ENCODE measurements around the gene LRRC47.

The LRRC47 gene

DNA sequence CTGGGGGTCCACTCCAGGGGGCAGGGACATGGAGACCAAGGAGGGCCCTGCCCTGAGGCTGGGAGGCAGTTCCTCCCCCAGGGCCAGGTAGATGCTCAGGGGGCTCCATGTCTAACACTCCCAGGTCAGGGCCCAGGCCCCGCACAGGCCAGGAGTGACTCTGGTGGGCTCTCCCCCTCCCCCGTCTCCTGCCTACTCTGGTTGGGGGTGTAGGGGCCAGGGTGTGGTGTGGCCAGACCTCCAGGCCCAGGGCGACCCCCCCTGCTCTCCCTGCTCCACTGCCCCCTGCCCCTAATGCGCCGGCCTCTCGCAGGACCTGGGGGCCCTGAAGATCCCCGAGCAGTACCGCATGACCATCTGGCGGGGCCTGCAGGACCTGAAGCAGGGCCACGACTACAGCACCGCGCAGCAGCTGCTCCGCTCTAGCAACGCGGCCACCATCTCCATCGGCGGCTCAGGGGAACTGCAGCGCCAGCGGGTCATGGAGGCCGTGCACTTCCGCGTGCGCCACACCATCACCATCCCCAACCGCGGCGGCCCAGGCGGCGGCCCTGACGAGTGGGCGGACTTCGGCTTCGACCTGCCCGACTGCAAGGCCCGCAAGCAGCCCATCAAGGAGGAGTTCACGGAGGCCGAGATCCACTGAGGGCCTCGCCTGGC is 63.7 kb downstream of the LRRC47 start:
- ATAC-seq (no peak), DNase-seq (no peak)

DNA sequence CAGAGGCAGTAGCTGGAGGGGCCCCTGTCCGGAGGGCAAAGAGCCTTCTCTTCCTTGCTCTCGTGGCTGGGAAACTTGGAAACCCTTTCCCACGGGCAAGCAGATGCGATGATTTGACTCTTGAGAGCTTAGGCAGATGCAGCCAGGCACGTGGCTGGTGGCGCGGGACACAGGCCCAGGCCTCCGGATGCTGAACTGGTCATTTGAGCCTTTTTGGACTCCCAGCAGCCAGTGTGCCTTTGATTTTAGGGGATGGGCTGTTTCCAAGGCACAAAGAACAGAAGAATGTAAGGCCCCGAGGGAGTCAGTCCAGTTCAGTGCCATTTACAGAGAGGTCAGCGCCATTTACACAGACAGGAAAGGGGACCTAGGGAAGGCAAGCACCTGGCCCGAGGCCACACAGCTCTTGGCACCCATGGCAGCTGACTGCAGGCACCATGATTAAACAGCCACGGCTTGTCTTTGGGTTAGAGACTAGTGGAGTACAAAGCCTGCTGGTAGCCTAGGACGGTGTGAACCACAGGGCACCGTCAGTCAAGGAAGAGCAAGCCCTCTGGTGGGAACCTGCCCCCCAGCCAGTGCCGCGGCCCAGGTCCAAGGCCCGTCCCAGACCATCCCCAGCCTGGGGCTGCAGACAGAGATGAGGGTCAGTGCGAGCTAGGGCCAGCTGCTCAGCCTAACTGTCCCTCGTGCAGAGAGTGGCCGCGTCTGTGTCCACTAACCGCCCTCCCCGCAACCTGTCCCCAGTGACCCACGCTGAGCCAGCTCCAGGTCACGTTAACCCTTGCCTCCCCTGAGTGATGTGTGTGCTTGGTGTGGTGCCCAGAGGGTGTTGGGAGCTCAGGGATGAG is 64.5 kb downstream of the LRRC47 start:
- ATAC-seq (no peak), DNase-seq (no peak)

GRCh38 chr1:3730543-3731247 is 65.6 kb downstream of the LRRC47 start:
- DNase-seq (no peak), ATAC-seq (no peak)

DNA sequence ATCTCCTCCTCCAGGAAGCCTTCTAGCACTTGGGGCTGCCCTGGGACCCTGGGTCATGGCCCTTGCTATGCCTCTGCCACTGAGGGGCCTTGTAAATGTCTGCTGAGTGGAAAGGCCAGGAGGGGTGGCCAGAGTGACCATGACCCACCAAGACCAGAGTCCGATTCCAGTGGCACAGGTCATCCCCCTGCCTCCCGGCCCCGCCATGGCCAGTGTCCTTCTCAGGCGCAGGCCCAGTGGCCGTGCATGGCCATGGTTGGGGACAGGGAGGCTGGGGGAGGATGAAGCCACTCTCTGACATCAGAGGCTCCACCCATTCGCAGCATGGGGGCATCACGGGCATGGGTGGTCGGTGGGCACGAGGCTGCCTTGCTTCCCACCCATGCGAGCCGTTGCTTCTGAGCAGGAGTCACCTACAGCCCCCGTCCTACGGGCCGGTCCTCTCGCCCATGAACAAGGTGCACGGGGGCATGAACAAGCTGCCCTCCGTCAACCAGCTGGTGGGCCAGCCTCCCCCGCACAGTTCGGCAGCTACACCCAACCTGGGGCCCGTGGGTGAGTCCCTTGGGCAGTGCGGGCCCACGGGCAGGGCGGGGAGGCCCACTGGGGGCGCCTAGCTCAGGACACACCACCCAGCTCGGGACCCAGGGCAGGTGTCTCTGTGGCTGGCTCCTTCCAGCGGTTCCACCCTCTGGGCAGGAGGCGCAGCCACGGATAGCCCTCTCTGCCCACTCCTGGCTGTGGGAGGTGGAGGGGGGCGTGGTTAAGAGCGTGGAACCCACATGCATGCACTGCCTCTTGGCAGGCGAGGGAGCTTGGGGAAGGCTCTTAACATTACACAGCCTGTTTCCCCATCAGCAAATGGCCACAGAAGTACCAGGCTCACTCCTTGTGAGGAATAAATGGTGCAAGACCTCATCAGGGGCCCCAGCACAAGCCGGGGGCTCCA is 66.4 kb downstream of the LRRC47 start:
- ATAC-seq: no peak

More for the DNA sequence above, 66.4 kb downstream of the LRRC47 start:
- no peak for DNase-seq

Data from stimulated activated naive CD8-positive, alpha-beta T cell treated with anti-CD3 and anti-CD28 coated beads, Interleukin-15, Interleukin-2, amounts not matched to agents 100 U/mL and 50 U/mL, for 24 hours (primary cell).